PC-9 (cell line): ENCODE results near the gene DNTTIP2.

ENCODE experiments used
- CTCF ChIP-seq: fragments of 200-600 bp; sonication (generic); conservative IDR thresholded peaks from 2 replicates; pipeline ENCODE4 v1.6.1; 2017; ENCODE audit warnings: mixed run types, antibody characterized with exemption, mild to moderate bottlenecking, moderate library complexity
- EZH2 ChIP-seq: fragments of 200-600 bp; sonication (generic); IDR thresholded peaks from 2 replicates; pipeline ENCODE4 v1.8.0; 2017; ENCODE audit warnings: antibody characterized with exemption, low read depth

DNA sequence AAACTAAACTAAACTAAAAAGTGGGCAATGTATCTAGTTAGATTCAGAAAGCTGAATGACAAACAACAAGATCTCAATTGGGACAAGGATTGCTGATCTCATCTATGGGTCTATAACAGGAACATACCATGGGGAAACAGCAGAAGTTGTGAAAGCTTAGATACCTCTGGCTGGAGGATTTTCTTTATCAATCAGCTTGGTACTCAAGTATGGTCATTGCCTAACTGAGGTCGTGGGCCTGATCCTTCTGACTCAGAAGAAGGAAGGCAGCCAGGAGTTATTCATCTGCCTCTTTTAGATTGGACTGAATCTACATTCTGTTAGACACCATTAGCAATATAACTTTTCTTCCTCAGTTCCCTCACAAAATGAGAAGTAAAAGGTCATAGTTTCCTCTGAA lies 39.7 kb downstream of the DNTTIP2 start:
- no peak for TF ChIP-seq CTCF
- no peak for TF ChIP-seq EZH2
